HUDEP-2 (cell line): ENCODE data around the gene CTIF.
"Not testable (repeated sequence)": the region's sequence is repeated elsewhere in the genome, so short reads cannot be mapped to it uniquely, and the experiment has no call there.

ENCODE experiments used
- DNase-seq, 76 experiments: peaks; one replicate each; lab custom pipeline; 2025; ENCODE audit not compliant: unreplicated experiment in 76 of 76; lab: John Stamatoyannopoulos, UW

Gene CTIF

DNA sequence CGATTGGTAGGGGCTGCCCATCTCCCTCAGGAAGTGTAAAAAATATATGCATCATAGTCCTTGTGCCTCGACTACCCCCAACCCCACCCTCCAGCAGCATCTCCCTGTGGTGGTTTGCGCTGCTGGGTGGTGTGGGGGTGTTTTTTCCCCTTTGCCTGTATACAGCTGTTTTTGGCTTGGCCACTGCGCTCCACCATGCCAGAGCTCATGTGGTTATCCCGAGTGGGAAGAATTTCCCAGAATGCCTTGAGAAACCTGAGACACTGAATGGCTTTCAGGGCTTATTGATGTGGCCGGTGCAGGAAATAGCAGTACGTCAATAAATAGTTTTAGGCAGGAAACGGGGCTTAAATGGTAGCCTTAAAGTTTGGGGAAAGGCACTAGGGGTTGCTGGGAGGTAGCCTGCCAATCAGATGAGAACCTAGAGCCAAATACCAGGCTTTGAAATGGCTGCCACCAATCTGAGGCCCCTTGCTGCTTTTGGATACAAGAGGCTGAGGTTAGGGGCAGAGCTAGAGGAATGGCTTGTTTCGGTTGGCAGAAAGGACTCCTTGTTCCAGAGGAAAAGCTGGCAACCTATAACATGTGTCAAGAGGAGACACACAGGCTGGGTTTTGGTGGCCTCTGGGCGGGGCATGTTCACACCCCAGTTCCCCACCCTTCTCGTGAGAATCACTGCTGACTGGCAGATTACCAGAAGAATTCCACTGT is 267.9 kb downstream of the CTIF start:
- DNase-seq = peak in 5 of 76 experiments; percentile 8 to 40 (median 16)

GRCh38 chr18:48808476-48808875 is 269.6 kb downstream of the CTIF start:
- no peak for DNase-seq

GRCh38 chr18:48809365-48809764 is 270.5 kb downstream of the CTIF start:
- no peak for DNase-seq

DNA sequence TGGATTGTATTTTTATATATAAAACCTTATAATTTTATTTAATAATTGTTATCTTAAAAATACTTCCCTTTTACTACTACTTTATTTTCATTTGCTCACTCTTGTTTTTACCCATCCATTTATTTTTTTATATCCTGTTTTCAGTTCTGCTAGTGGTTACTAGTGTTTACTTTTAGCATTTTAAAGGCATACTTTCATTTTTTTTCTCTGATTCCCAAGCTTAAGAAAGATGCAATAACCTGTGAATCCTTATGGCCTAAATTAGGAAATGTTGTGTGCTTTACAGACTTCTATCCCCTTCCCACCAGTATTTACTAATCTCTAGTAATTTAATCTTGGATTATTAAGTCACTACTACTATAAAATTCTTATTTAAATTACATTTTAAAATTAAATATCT is 272.0 kb downstream of the CTIF start:
- DNase-seq = no peak

DNA sequence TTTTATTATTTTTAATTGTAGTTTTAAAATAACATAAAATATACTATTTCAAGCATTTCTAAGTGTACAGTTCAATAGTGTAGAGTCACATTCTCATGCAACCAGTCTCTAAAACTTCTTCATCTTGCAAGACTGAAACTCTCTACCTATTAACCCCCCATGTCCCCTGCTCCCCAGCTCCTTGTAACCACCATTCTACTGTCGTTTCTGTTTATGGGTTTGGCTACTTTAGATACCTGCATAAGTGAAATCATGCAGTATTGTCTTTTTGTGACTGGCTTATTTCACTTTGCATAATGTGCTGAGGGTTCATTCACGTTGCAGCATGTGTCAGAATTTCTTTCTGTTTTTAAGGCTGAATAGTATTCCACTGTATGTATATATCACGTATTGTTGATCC is 272.6 kb downstream of the CTIF start:
- no peak for DNase-seq

DNA sequence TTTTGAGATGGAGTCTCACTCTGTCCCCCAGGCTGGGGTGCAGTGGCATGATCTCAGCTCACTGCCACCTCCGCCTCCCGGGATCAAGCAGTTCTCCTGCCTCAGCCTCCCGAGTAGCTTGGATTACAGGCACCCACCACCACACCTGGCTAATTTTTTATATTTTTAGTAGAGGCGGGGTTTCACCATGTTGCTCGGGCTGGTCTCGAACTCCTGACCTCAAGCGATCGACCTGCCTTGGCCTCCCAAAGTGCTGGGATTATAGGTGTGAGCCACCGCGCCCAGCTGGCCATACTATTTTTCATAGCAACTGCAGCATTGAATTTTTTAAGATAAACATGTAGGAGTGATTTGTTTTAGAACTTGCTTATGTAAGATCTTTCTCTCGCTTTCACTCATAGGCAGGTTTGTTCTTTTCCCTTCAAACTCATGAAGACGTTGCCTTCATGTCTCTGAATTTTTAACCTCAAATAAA is 273.2 kb downstream of the CTIF start:
- DNase-seq = not testable (repeated sequence)

DNA sequence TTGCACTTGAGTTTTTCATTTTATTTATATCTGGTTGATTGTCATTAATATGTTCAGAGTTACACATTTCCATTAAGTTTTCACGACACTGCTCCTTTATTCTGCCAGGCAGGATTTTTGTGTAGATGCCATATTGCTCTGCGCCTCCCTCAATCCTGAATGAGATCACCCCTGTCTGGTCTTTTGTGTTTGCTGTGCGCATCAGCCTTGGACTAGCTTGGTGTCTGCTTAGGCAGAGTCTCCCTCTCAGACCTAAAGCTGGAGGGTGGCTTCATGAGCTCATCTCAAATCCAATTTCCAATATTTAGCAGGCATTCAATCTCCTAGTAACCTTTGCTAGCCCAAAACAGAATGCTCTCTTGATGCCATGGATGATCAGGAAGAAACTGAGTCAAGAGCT is 274.5 kb downstream of the CTIF start:
- peak in 1 of 76 experiments; percentile 45 for DNase-seq

DNA sequence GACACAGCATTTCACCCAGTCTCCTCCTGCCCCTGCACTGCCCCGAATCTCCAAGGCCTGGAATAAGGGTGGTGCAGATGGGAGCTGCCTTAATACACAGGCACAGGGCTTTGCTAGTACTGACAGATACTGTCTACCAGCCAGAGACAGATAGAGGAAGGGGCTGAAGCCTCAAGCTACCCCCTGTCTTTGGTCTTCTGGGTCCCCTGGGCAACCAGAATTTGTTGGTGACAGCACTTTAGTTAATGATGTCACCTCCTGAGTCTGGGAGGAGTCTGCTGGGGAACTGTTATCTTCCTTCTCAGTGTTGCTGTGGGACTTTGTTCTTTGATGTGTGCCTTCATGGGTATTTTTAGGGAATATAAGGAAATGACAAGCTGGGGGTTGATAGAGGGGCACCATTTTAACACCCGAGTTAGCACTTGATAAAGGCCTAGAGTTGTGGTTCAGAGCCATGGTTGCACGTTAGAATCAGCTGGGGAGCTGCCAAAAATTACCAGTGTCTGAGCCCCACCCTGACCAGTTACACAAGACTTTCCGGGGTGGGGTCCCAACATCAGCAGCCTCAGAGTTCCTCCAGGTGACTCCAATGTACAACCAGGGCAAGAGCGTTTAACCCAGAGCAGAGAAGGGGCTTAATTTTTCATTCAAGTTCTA is 275.1 kb downstream of the CTIF start:
- DNase-seq = peak in 74 of 76 experiments; percentile 23 to 92 (median 73)

GRCh38 chr18:48814490-48815178 is 275.8 kb downstream of the CTIF start:
- no peak for DNase-seq

- no peak for DNase-seq
Measured at GRCh38 chr18:48815179-48815515, 276.3 kb downstream of the CTIF start.

DNA sequence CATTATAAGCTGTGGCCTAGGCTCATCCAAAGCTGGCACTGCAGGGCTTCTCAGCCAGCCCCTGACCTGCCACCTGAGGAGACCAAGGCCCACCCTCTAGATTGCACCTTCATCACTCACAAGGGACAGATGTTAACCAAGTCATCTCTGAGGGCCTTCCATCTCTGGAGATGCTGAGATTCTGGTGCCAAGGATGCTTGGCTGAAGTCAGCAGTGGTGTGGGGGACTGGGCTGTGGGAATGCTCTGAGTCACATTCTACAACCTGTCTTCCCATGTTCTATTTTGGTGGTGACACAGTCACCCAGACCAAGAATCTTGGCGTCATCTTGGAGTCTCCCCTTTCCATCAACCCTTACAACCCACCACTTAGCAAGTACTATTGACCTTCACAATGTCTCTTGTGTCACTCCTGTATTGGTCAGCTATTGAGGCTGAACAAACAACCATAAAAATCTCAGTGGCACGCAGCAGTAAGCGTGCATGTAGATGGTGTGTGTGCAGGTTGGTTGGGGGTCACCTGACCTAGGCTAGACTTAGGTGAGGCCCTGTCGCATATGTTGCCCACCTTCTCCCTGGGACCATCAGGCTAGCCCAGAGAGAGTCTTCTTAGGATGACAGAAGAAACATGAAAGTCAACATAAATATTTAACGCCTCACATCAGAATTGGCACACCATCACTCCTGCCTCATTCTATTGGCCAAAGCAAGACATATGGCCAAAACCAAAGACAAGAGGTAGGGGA is 276.9 kb downstream of the CTIF start:
- no peak for DNase-seq

- no peak for DNase-seq
Measured at GRCh38 chr18:48816554-48816953, 277.7 kb downstream of the CTIF start.

DNA sequence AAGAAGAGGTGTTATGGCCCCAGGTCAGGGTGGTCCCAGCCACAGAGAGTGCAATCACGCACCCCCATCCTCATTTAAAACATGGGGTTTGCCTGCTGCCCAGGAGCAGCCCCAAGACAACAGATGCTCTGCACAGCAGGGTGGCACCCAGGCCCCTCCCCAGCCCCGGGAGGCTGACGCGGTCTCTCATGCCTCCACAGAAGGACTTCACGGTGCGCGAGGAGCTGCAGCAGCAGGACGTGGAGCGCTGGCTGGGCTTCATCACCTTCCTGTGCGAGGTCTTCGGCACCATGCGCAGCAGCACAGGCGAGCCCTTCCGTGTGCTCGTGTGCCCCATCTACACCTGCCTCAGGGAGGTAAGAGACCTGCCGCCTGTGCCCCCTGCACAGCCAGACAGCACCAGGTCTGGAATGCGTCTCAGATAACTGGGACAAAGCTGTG is 278.2 kb downstream of the CTIF start:
- DNase-seq = no peak

GRCh38 chr18:48818329-48819254 is 279.8 kb downstream of the CTIF start:
- DNase-seq = no peak

- DNase-seq = no peak
Measured at GRCh38 chr18:48819276-48819675, 280.4 kb downstream of the CTIF start.

GRCh38 chr18:48819781-48820482 is 281.1 kb downstream of the CTIF start:
- no peak for DNase-seq

GRCh38 chr18:48820483-48821250 is 281.8 kb downstream of the CTIF start:
- no peak for DNase-seq

DNA sequence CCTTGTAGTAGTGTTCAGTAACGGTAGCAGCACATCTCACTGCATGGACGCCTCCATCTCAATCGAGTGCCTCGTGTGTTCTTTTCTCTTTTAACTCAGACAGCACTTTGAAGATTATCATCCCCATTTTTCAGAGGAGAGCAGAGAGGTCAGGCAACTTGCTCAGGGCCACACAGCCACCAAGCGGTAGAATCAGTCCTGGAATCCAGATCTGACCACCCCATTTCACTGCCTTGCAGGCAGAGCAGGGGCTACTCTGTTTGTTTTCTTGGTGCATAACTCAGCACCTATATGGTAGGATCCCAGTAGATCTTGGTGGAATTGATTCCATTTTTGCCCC is 282.4 kb downstream of the CTIF start:
- no peak for DNase-seq

- no peak for DNase-seq
Measured at GRCh38 chr18:48821845-48822244, 283.0 kb downstream of the CTIF start.
